ENCODE data around the gene STX8.

GRCh38 chr17:9227819-9228407, 347.7 kb downstream of the STX8 start:
- TF ChIP-seq CTCF (IDR thresholded peaks at IDR 0.05) = no peak
- no peak for TF ChIP-seq POLR2A (IDR thresholded peaks at IDR 0.05)
- no peak for TF ChIP-seq POLR2AphosphoS5 (IDR thresholded peaks at IDR 0.05)

All from prostate gland (tissue), 2 donors.